HG03097 (cell line): ENCODE measurements around the gene DECR2.

Experiments
- ATAC-seq: cut with Tn5 transposase; IDR thresholded peaks from one replicate; pipeline ENCODE4 v1.9.1; 2021; ENCODE audit not compliant: unreplicated experiment, low FRiP score

The DECR2 gene

DNA sequence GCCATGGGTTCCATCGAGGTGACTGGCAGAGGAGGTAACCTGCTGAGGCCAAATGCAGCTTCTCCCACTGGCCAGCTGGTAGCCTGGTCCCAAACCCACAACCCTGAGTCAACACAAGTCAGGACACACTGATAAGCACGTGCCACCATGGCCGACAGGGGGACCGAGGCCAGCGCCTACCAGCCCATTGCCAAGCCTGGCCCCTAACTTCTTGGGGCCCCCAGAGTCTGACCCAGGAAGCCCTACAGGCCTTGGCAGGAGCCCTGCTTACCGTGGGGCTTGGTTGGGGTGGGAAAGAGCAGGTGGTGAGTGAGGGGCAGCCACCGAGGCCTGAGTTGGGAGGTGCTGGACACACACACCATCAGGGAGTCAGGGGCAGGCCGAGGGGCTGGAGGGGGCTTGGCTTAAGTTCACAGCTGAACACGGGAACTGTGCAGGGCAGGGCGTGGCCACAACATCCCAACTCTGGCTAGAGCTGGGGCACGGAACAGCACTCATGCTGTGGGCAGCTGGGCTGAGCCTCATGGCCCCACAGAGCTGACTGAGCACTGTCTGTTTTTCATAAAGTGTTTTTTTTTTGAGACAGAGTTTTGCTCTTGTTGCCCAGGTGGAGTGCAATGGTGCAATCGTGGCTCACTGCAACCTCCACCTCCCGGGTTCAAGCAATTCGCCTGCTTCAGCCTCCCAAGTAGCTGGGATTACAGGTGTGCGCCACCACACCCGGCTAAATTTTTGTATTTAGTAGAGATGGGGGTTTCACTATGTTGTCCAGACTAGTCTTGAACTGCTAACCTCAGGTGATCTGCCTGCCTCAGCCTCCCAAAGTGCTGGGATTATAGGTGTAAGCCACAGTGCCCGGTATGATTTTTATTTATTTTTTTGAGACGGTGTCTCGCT lies 36.8 kb upstream of the DECR2 start:
- ATAC-seq = no peak

DNA sequence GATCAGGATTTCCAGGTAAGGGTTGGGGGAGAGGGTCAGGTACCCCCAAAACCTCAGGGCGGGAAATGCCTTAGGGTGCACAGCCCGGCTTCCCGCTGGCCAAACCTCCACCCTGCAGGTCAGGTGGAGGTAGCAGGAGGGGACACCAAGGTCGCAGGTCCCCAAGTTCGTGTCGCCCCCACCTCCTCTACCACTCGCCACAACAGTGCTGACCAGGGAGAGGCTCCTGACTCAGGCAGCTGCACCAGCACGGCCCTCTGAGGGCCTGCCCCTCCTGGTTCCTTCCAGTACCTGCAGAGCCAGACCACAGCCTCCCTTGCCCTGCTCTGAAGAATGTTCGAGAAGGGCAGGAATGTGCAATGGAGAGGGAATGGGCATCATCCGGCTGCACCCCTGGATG lies 35.2 kb upstream of the DECR2 start:
- ATAC-seq = no peak

DNA sequence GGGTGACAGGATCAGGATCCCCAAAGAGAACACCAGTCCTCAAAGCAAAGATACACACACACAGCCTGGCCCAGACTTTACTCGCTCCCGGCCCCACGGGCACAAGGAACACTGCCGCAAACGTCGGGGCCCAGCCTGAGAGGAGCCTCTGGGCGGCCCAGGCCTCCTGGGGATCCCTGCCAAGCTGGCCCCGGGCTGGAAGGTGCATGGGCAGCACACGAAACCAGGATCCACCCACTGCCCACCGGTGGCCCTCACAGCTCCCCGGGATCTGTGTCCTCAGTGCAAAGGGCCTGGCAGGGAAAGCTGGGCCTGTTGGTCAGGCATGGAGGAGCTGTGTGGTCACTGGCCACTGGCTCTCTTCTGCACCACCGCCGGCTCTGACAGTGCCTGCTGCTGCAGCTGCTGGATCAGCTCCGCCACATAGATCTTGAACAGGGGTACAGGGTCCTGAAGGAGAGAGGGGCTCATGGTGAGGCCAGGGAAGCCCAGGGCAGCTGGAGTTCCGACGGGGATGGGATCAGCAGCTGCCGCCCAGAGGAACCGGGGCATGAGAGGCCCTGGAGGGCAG lies 34.3 kb upstream of the DECR2 start:
- no peak for ATAC-seq

DNA sequence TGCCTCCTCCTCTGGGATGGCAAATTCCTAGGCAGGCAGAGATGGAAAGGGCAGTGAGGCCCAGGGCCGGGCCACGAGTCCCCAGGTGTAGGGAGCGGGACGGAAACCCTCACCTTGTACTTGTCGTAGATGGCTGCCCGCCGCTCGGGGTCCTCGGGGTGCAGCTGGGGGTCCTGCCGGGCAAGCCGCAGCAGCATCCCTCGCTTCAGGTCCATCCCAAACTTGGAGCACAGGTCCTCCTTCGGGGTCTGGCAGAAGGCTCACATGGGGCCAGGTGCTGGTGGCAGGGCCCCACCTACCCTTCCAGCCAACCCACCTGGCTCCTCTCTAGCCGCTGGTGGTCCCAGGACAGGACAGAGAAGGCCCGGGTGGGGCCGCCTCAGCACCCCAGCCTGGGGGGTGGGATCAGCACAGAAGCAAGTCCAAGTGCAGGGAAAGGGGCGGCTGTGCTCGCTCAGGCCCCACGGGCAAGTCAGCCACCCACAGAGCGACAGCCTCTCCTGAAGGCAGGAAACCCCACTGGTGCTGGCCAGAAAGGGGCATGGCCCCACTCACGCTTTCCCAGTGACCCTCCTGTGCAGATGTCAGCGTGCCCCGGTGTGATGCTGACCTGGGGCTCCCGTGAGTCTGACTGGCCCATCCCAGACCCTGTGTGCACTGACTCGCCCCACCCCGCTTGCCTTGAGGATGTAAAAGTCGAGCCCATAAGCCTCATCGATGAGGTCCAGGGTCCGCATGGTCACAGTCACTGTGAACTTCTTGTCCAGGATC lies 33.1 kb upstream of the DECR2 start:
- ATAC-seq = no peak

DNA sequence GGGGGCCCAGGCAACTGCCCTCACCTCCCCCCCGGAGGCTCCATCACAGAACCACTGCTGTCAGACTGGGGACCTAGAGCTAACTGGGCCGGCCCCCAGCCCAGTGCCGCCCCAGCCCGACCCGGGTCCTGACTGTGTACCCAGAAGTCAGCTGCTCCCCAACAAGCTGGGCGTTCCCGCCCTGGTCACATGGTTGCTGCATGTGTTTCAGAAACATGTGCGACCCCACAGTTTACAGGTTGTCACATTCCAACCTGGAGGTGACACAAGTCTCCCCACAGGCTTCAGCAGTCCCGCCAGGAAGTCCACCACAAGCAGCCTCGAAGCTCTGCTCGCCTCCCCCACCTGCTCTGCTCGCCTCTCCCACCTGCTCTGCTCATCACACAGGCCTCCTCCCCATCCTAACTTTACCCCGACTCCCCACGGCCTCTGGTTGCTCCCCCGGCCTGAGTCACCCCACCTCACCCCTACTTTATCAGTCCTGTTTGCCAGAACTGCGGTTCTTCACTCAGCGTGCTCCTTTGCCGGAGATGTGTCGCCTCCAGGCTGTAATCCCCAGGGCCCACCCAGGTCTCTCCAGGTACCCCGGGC lies 32.3 kb upstream of the DECR2 start:
- no peak for ATAC-seq

DNA sequence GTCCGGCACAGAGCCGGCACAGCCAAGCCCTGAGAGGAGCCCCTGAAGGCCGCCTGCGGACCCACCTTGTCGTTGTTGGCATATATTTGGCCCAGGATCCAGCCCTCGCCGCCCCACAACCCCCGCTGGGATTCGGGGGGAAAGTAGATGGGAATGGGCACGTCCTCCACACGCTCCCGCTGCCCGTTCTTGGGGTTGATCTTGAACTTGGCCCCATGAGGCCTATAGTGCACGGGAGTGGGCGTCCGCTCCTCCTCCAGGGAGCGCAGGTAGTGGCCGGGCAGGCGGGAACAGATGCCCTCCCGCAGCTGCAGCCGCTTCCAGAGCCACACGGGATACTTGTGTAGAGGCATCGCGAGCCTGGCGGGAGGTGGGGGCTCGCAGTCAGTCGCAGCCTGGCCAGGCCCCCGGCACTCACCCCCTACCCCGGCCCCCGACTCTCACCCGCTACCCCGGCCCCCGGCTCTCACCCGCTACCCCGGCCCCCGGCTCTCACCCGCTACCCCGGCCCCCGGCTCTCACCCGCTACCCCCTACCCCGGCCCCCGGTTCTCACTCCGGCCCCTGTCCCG lies 31.7 kb upstream of the DECR2 start:
- ATAC-seq = no peak

DNA sequence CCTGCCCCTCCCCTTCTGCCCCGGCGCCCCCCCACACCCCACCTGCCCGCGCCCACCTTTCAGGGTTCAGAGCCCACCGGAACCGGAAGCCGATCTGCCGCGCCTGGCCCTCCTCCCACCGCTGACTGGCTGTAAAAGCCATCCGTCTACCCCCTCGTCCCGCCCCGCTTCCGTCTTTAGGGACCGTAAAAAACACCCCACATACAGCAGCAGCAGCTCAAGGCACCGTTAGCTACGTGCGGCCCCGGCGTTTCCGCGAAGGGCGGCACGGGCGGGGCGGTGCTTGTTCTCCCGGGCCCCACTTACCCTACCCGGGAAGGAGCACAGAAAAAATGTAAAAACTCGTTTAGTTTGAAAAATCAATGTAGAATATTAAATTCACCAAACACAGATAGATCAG lies 31.2 kb upstream of the DECR2 start, which contains the start of gene MRPL28:
Gene MRPL28, minus strand, starts transcription at position 96 of the 400 bp plus-strand sequence. CDS start 320 bp downstream, outside the sequence.
- peak; percentile 61 for ATAC-seq

DNA sequence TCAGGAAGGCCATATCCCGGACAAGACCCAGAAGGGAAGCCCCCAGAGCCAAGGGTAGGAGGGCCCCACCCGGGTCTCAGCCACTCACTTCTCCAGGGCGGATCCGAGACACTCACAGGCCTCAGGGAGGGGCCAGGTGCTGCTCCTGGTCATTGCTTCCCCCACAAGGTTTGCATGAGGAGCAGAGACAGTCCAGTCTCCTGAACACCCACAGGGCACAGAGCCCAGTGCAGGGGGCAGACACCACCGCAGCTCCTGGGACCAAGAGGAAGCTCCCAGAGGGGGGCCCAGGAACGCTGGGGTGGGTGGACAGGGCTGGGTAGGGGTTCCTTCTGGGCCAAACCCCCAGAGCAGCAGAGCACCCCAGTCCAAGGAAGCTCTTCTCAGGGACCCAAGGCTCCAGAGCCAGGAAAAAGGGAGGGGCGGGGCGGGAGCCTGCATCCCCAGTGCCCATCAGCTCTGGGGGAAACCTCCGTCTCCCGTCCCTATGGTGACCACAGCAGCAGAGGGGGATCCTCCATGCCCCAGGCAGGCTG lies 30.6 kb upstream of the DECR2 start:
- no peak for ATAC-seq

DNA sequence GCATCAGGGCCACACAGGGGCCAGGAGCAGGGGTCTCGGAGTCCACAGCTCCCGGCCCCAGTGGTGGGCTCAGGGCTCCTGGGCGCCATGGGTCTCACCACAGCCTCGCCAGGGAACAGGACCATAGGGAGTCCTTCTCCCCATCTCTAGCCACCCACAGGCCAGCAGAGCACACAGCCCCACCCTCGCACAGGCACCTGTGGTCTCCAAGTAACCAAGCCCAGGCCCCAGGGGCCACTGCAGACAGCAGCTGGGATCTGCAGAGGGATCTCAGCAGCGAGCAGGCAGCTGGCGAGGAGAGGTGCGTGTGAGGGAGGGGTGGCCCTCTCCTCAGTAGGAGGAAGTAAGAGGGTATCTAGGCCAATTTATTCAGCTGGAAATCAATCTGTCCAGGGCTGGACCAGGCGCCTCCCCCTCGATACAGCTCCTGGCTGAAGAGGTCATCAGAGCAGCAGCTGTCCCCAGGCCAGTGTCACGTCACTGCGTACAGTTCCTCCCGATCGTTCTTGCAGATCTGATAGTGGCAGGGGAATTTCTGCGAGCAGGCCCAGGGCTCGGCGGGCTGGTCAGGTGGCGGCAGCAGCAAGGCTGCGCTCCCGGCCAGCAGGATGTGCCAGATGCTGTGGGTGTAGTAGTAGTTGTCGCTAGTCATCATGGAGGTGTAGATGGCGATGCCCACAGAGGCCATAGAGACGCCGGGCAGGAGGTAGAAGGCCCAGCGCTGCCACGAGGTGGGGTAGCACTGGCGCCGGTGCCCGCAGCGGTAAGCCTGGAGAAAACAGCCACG lies 30.0 kb upstream of the DECR2 start:
- ATAC-seq = no peak

DNA sequence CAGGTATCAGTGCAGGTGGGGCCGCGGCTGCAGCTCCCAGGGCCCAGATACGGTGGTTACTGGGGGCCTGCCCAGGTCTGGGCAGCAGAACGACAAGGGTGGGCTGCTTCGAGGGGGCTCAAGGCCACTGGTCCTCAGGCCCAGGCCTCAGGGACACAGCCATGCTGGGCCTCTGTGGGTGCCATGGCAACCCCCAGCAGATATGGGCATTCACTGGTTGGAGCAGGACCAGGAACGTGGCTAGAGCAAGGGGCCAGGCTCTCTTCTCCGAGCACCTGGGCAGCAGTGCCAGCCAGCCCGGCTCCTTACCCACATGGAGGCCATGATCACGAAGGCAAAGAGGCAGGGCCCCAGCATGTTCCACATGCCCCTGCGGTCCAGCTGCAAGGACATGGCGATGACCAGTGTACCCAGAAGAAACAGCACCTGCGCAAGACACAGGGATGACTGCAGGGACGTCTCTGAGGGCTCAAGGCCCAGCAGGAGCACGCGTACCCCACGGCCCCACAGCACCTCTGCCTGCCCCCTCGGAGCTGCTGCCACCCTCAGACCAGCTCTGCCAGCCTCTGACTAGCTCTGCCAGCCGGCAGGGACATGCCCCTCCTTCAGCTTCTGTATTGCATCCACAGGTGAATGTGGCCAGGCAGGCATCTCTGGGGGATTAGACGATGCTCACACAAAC lies 29.2 kb upstream of the DECR2 start:
- no peak for ATAC-seq

DNA sequence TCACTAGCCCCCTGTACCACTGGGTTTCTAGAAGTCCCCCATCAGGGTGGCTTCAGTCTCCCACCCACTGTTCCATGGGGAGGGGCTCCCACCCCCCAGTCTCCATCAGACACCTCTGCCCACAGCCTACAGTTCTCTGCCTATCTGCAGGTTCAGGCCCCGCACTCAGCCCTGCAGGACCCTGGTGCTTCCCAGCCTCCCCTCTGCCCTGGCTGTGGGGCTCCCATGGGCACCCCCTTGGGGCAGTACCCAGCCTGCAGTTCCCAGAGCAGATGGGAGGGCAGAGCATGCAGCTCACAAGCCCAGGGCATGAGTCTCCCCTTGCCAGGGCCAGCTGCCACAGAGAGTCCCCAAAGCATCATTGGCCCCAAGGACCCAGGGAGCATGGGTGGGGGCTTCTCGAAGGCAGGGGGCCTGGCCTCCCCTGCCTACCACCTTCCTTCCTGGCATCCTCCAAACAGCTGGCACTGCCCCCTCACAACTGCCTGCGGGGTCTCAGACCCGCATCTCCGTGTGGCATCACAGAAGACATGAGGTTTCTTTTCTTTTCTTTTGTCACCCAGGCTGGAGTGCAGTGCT lies 28.6 kb upstream of the DECR2 start:
- no peak for ATAC-seq

DNA sequence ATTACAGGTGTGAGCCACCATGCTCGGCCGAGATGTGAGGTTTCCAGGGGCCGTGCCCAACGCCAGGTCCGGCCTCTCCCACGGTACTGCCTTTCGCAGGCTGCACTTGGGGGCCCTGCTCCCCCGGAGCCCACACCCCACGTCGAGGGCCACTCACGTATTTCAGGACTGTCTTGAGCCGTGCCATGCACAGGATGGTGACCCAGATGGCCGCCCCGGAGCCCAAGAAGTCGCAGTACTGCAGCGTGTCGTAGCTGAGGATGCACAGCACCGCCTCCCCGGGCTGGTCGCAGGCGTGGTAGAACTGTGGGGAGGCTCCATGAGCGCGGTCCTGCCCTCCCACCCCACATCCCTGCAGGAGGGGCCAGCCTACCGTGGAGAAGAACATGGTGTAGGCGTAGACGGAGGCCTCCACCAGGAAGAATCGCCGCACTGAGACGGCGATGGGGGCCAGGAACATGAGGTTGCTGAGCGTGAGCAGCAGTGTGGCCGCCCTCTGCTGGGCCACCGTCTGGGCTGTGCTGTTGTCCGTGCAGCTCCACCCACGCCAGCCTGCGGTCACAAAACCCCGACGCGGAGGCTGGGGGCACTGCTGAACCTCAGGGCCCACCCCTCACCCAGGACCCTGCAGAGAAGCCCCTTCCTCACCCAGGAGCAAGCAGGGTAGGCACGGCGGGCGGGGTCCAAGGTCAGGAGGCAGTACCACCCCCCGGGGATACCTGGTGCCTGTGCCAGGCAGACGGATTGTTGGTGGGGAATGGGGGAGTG lies 27.7 kb upstream of the DECR2 start:
- ATAC-seq = no peak

DNA sequence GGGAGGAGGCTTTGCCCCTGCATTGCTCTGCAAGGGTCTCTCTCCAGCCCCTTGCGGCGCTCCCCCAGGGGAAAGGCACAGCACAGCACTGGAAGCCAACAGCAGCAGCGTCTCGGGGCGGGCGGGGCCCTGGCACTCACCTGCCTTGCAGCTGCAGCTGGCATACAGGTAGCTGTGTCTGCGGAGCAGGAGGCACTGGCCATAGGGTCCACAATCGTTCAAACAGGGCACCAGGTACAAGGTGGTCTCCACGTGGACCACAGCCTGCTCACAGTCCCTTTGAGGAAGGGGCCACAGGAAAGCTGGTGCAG lies 27.1 kb upstream of the DECR2 start:
- no peak for ATAC-seq

DNA sequence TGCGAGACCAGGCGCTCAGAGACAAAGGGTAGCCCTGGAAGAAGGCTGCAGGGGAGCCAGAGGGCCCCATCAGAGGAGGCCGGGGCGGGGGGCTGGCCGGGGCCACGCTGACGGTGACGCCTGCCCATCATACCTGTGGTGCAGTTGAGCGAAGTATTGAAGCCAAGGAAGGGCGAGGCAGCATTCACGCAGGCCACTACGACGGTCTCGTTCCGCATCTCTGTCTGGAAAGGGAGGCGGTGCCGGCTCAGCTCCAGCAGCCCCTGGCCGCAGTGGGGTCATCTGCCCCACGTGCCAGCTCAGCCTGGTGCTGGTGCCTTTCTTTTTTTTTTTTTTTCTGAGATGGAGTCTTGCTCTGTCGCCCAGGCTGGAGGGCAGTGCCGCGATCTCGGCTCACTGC lies 26.5 kb upstream of the DECR2 start:
- ATAC-seq = no peak

DNA sequence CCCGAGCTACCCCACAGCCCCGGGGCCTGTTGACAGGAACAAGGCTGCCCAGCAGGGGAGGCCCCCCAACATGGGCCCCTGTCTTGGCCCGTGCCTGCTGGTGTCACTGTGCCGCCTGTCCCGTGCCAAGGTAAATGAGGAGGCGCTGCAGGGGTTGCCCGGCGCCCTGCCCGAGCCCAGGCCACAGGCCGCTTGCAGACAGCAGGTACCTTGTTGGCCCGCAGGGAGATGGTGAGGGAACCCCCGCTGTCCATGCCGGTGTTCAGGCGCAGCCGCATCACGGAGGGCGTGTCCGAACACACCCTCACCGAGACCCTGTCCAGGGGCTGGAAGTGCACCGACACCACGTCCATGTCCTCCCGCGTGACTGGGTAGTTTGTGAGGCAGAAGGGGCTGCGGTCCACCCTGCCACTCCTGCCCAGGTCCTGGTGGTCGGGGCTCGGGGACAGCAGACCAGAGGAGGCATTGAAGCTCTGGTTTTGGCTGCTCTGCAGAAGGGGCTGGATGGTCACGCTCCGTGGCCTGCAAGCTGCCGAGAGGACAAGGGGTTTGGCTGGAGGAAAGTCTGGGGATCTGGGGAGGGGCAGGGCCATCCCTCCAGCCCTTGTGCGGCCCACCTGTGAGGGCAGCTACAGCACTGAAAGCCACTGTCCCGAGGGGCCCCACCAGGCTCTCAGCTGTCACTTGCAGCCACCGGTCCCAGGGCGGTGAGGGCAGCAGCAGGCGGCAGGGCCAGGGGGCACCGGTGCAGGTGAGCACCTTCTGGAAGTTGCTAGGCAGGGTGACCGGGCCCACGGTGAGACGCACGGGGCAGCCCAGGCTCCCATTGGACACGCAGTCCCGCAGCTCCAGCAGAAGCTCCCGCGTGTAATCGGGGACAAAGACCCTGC lies 25.5 kb upstream of the DECR2 start:
- no peak for ATAC-seq

DNA sequence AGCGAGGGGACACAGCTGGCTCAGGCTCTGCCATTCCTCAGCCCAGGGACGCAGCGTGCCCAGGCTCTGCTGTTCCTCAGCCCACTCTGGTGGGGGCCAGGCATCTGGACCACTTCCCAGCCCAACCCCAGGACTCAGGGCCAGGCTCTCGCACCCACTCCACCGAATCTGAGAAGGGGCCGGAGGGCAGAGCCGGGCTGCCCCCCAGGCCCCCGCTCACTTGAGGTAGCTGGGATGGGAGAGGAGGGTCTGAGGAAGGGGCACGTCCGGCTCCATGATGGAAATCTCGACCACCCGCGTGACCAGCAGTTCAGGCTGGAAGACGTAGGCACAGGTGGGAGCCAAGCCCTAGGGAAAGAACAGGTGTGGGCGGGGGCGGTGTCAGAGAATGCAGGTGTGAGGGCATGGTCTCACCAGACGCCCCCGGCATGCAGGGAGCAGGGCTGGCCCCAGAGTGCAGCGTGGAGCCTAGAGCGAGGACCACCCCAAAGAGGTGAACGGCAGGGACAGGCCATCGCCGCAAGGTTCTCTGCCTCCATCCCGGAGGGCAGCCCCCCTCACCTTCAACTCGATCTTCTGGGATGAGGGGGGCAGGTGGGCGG lies 24.8 kb upstream of the DECR2 start:
- no peak for ATAC-seq

DNA sequence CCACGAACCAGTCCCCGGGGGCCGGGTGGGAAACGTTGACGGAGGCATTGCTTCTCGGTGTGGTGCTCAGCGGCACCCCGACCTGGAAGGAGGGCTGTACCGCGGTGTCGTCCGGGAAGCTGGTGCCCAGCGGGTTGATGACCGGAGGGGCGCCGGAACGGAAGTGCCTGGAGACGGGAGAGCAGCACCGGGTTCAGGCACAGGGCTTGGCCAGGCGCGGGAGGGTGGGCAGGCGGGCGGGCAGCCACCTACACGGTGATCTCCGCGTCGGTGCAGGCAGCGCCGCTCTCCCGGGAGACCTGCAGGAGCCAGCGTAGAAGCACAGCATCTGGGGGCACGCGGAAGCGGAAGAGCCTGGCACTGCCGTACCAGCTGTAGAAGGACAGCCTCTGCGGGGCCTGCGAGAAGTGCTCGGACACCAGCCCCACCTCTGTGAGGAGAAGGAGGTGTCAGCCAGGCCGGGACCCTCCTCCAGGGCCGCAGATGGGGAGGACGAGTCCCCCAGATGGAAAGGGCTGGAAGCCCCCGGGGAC lies 24.2 kb upstream of the DECR2 start:
- ATAC-seq = no peak
